Right lobe of liver (tissue), 4 donors: ENCODE measurements around the gene SSH2.

Experiments
- CTCF ChIP-seq, 4 donors: fragments of 200-600 bp in 3 of 4; fragments of 450-650 bp in 1 of 4; IDR thresholded peaks; one replicate each; pipeline versions ENCODE4 v1.5.1 to v1.8.0; 2016 to 2022; ENCODE audit warnings: antibody characterized with exemption in 4 of 4, mild to moderate bottlenecking in 2 of 4
- POLR2A ChIP-seq: fragments of 450-650 bp; IDR thresholded peaks from one replicate; pipeline ENCODE4 v1.6.1; 2017; ENCODE audit warnings: antibody characterized with exemption, mild to moderate bottlenecking
- donor health status: DM: no; HTN: no; CAD: no.
- donor health status: DM: no; HTN: no; CAD: no.
- donor health status: DM: no; HTN: yes; CAD: no.

- TF ChIP-seq POLR2A: no peak
- no peak for TF ChIP-seq CTCF (IDR thresholded peaks at IDR 0.05)
These were observed 176.1 kb downstream of the SSH2 start for GRCh38 chr17:29753845-29754439.
